Spleen (tissue), 7 donors: ENCODE results near the gene COG8.

Source experiments
- POLR2A ChIP-seq, 3 donors: fragments of 450-650 bp; IDR thresholded peaks; one replicate each; pipeline ENCODE4 v1.5.1; 2017; ENCODE audit warnings: antibody characterized with exemption in 3 of 3, mild to moderate bottlenecking in 1 of 3
- POLR2AphosphoS5 ChIP-seq, 3 donors: sonication (generic); formaldehyde crosslinking; IDR thresholded peaks; one replicate each; pipeline ENCODE4 v1.5.1; 2017; ENCODE audit warnings: antibody characterized with exemption in 3 of 3
- TF ChIP-seq, protein P1 (sequence below), 11 experiments: fragments of 200-600 bp in 7 of 11; fragments of 450-650 bp in 4 of 11; sonication (generic) in 4 of 11; IDR thresholded peaks in 8 of 11; conservative IDR thresholded peaks in 3 of 11; 1 replicate in 7 of 11; 2 replicates in 4 of 11; pipeline versions ENCODE4 v1.4.0 to v1.8.0; 2016 to 2021; ENCODE audit warnings: antibody characterized with exemption in 11 of 11, inconsistent platforms in 4 of 11, mild to moderate bottlenecking in 1 of 11
- donor health status: DM: no; HTN: no; CAD: no; lungs with moderate emphysema.
- donor health status: DM: no; HTN: no; CAD: no.
- donor health status: DM: no; HTN: no; CAD: no.

DNA sequence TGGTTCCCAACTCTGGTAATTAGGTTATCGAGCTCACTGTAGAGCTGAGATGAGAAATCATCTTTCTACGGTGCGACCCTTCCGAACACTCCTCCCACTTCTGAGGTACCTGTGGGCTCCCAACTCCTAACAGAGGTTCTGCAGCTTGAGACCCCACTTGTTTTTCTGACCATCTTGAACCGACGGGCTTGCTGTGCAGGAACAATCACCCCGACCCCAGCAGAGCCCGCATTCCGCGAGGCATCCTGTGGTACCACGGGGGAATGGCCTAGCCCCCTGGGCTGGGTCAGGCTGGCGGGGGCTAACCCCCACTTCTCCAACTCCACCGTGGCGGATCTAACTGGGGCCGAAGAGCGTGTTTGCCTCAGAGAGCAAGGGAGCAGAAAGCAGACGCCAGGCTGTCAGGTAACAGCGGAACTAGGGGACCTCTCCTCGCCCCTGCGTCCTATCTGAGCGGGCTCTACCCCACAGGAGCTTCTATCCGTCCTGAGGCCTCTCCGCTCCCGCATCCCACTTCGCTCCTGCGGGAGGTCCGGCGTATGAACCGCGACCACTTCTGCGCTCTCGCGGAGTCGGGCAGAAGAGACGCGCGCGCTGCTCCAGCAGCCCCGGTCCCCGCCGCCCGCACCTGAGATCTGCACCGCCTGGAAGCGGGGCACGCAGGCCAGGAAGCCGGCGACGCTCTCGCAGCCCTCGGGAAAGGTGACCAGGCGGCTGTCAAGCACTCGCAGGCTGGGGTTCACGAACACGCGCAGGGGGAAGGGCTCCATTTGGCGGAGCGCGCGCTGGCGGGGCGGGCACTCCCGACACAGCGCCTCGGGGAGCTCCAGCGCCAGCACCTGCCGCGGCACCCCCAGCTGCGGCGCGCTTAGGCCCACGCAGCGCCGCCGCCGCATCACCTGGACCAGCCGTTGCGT is 9.7 kb downstream of the COG8 start:
- TF ChIP-seq, protein P1, sequence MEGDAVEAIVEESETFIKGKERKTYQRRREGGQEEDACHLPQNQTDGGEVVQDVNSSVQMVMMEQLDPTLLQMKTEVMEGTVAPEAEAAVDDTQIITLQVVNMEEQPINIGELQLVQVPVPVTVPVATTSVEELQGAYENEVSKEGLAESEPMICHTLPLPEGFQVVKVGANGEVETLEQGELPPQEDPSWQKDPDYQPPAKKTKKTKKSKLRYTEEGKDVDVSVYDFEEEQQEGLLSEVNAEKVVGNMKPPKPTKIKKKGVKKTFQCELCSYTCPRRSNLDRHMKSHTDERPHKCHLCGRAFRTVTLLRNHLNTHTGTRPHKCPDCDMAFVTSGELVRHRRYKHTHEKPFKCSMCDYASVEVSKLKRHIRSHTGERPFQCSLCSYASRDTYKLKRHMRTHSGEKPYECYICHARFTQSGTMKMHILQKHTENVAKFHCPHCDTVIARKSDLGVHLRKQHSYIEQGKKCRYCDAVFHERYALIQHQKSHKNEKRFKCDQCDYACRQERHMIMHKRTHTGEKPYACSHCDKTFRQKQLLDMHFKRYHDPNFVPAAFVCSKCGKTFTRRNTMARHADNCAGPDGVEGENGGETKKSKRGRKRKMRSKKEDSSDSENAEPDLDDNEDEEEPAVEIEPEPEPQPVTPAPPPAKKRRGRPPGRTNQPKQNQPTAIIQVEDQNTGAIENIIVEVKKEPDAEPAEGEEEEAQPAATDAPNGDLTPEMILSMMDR (IDR thresholded peaks at IDR 0.05 in 8 of 11, conservative IDR thresholded peaks at IDR 0.05 in 3 of 11), result no peak
- TF ChIP-seq POLR2A (IDR thresholded peaks at IDR 0.05) (no peak), POLR2AphosphoS5 (IDR thresholded peaks at IDR 0.05) (peak; percentile 9 to 83 (median 10))
